Nephron progenitor cell (in vitro differentiated cells): ENCODE data around the gene ZNF516.

Experiments
- DNase-seq: peaks from one replicate; pipeline ENCODE4 v3.0.0; 2021
- H3K27ac Mint-ChIP-seq: 2 replicates; pipeline ENCODE4 v1.8.0; 2021; ENCODE audit warnings: mild to moderate bottlenecking, moderate library complexity, mixed read lengths
- H3K27me3 Mint-ChIP-seq: 2 replicates; pipeline ENCODE4 v1.8.0; 2021; ENCODE audit warnings: mild to moderate bottlenecking, low read depth, mixed read lengths; ENCODE audit not compliant: poor library complexity
- H3K36me3 Mint-ChIP-seq: 2 replicates; pipeline ENCODE4 v1.8.0; 2021; ENCODE audit warnings: low read depth, mixed read lengths
- H3K4me1 Mint-ChIP-seq: 2 replicates; pipeline ENCODE4 v1.8.0; 2021; ENCODE audit warnings: mixed read lengths
- H3K4me3 Mint-ChIP-seq: 2 replicates; pipeline ENCODE4 v1.8.0; 2021; ENCODE audit warnings: mild to moderate bottlenecking, moderate library complexity, mixed read lengths
- H3K9me3 Mint-ChIP-seq: 2 replicates; pipeline ENCODE4 v1.8.0; 2021; ENCODE audit warnings: mild to moderate bottlenecking, moderate library complexity, mixed read lengths
- TF ChIP-seq, protein P1 (sequence below): fragments of 200-600 bp; sonication (generic); IDR thresholded peaks from 2 replicates; pipeline ENCODE4 v1.5.0; 2021; ENCODE audit warnings: antibody characterized with exemption

The ZNF516 gene

DNA sequence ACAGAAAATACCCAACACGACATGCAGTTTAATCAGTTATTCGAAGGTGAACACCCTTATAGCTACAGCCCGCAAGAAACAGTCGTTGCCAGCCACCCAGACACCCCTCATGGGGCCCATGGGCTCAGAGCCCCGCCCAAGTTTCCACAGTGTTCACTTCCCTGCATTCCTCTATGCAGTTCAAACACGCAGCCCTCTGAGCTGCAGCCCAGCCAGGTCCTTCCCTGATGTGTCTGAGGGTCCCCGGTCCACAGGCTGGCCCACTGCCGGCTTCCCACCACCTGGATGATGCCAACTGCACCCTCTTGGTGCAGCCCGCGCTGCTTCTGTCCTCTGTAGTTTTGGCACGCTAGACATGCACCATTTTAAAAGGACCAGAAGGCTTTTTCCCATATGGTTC is 87.4 kb downstream of the ZNF516 start:
- peaks cover 71% of the 10 kb centered on the region for H3K4me1 Mint-ChIP-seq
- no peaks in the 10 kb centered on the region for H3K27me3 Mint-ChIP-seq
- no peak overlapping the region for H3K4me3 Mint-ChIP-seq
- TF ChIP-seq, protein P1, sequence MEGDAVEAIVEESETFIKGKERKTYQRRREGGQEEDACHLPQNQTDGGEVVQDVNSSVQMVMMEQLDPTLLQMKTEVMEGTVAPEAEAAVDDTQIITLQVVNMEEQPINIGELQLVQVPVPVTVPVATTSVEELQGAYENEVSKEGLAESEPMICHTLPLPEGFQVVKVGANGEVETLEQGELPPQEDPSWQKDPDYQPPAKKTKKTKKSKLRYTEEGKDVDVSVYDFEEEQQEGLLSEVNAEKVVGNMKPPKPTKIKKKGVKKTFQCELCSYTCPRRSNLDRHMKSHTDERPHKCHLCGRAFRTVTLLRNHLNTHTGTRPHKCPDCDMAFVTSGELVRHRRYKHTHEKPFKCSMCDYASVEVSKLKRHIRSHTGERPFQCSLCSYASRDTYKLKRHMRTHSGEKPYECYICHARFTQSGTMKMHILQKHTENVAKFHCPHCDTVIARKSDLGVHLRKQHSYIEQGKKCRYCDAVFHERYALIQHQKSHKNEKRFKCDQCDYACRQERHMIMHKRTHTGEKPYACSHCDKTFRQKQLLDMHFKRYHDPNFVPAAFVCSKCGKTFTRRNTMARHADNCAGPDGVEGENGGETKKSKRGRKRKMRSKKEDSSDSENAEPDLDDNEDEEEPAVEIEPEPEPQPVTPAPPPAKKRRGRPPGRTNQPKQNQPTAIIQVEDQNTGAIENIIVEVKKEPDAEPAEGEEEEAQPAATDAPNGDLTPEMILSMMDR = no peak
- peaks cover 34% of the 10 kb centered on the region for H3K9me3 Mint-ChIP-seq
- H3K27ac Mint-ChIP-seq = peak overlapping the region; percentile 65
- DNase-seq = no peak
- H3K36me3 Mint-ChIP-seq = peaks cover 91% of the 10 kb centered on the region

DNA sequence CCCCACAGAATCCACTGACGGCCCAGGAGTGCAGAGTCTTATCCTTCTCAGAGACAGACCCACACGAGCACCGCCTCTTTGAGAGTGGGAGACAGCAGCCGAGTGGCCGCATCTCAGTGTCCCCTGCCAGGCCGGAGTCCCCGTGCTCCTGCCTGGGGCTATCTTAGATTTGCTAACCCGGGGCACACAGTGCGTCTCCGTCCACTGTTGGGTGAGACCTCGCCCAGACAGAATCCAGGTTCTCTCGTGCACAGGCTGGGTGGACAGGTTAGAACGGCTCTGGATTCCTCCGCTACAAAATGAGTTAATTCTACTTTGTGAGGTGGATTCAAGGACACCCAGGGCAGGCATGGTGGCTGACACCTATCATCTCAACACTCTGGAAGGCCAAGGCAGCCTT is 88.3 kb downstream of the ZNF516 start:
- no peaks in the 10 kb centered on the region for H3K27me3 Mint-ChIP-seq
- no peak for DNase-seq
- H3K9me3 Mint-ChIP-seq = peaks cover 25% of the 10 kb centered on the region
- H3K36me3 Mint-ChIP-seq = peaks cover 84% of the 10 kb centered on the region
- TF ChIP-seq, protein P1 = no peak
- peak overlapping the region; percentile 94 for H3K27ac Mint-ChIP-seq
- H3K4me1 Mint-ChIP-seq = peaks cover 73% of the 10 kb centered on the region
- H3K4me3 Mint-ChIP-seq = no peak overlapping the region

DNA sequence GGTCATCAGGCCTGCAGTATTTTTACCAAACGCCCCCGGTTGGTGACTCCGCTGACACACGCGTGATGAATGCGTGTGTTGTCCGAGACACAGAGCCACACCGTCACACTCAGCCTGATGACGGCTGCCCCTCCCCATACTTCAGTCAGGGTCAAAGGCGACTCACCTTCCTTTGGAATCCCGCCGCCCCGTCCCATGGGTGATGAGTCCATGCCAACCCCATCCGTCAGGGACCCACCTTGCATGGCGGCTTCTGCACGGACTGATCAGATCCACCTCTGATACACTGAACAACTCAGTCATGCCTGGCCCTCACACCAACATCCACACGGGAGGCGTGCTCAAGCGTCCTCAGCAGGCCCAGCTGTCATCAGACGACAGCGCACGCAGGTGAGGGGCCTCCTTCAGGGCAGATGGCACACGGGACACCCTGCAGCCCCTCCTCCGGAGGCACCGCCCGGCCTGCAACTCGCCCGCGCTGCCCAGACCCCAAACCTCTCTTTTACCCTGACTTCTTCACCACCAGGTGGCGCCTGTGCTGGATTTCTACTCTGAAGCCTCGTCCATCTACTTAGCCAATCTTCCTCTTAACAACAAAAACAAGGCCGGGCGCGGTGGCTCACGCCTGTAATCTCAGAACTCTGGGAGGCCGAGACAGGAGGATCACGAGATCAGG is 89.2 kb downstream of the ZNF516 start:
- H3K27ac Mint-ChIP-seq = peak overlapping the region; percentile 85
- peaks cover 15% of the 10 kb centered on the region for H3K9me3 Mint-ChIP-seq
- no peaks in the 10 kb centered on the region for H3K27me3 Mint-ChIP-seq
- H3K36me3 Mint-ChIP-seq = peaks cover 75% of the 10 kb centered on the region
- H3K4me3 Mint-ChIP-seq = no peak overlapping the region
- DNase-seq = peak; percentile 65
- TF ChIP-seq, protein P1 = peak; percentile 45
- H3K4me1 Mint-ChIP-seq = peaks cover 76% of the 10 kb centered on the region

DNA sequence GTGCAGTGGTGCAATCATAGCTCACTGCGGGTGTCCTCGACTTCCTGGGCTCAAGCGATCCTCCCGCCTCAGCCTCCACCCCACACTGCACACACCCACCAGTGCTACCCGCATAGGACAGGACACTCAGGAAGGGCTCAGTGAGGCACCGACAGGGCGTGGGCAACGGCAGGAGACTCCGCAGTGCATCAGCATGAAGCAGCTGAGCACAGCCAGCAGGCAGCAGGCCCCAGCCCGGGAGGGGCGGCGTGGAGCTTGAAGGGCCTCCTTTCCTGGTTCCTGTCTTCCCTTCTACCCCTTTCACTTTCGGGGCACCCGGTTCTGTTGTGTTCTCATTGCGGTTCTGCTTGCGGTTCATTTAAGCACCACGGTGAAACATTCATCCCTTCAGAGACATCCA is 89.8 kb downstream of the ZNF516 start:
- peaks cover 76% of the 10 kb centered on the region for H3K4me1 Mint-ChIP-seq
- TF ChIP-seq, protein P1 = no peak
- DNase-seq = no peak
- H3K4me3 Mint-ChIP-seq = no peak overlapping the region
- peaks cover 10% of the 10 kb centered on the region for H3K9me3 Mint-ChIP-seq
- H3K36me3 Mint-ChIP-seq = peaks cover 69% of the 10 kb centered on the region
- H3K27me3 Mint-ChIP-seq = no peaks in the 10 kb centered on the region
- peak overlapping the region; percentile 85 for H3K27ac Mint-ChIP-seq

DNA sequence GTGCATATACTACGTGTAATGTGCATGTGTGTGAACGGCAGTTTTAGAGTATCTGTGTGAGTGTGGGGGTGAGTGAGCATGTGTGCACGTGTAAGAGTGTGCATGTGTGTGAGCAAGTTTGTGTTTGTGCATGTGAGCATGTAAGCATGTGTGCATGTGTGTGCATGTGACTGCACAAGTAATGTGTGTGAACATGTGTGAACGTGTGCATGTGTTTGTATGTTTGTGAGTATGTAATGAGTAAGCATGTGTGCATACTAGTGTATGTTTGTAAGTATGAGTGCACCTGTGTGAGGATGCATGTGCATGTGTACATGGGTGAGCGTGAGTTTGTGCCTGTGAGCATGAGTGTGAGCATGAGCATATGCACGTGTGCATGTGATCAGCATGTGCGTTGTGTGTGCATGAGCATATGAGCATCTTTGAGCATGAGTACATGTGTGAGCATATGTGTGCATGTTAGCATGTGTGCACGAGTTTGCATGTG is 90.7 kb downstream of the ZNF516 start:
- Mint-ChIP-seq H3K36me3 (peaks cover 60% of the 10 kb centered on the region), H3K4me1 (peaks cover 85% of the 10 kb centered on the region), H3K27ac (no peak overlapping the region), H3K9me3 (peaks cover under 1% of the 10 kb centered on the region), H3K4me3 (no peak overlapping the region), H3K27me3 (no peaks in the 10 kb centered on the region)
- DNase-seq = no peak
- TF ChIP-seq, protein P1 = no peak
